Liver (tissue), 3 donors: ENCODE results near the gene PTPRN2.

ENCODE experiments used
- ATF3 ChIP-seq: IDR thresholded peaks from 2 replicates; pipeline ENCODE4 v1.6.1; 2016; ENCODE audit warnings: antibody characterized with exemption
- CTCF ChIP-seq: fragments of 150-350 bp; IDR thresholded peaks from 2 replicates; pipeline ENCODE4 v1.5.1; 2017; ENCODE audit warnings: improper control_type of control experiment, low read depth, low read length; ENCODE audit not compliant: missing input control
- EGR1 ChIP-seq, 2 donors: IDR thresholded peaks; 2 replicates each; pipeline ENCODE4 v1.6.1; 2016 to 2018; ENCODE audit warnings: antibody characterized with exemption in 2 of 2, low read depth in 2 of 2
- FOXA1 ChIP-seq: IDR thresholded peaks from 2 replicates; pipeline ENCODE4 v1.6.1; 2016; ENCODE audit warnings: antibody characterized with exemption
- GABPA ChIP-seq, 2 donors: IDR thresholded peaks in 1 of 2; conservative IDR thresholded peaks in 1 of 2; 2 replicates each; pipeline ENCODE4 v1.6.1; 2016; ENCODE audit warnings: antibody characterized with exemption in 2 of 2, mild to moderate bottlenecking in 1 of 2, moderate library complexity in 1 of 2
- RAD21 ChIP-seq, 2 donors: IDR thresholded peaks; 2 replicates each; pipeline ENCODE4 v1.6.1; 2016; ENCODE audit warnings: antibody characterized with exemption in 2 of 2, mild to moderate bottlenecking in 2 of 2
- RXRA ChIP-seq, 2 donors: IDR thresholded peaks; 2 replicates each; pipeline ENCODE4 v1.6.1; 2017 to 2018; ENCODE audit warnings: antibody characterized with exemption in 2 of 2, mild to moderate bottlenecking in 1 of 2
- SP1 ChIP-seq: IDR thresholded peaks from 2 replicates; pipeline ENCODE4 v1.6.1; 2018; ENCODE audit warnings: antibody characterized with exemption, mild to moderate bottlenecking
- TAF1 ChIP-seq: conservative IDR thresholded peaks from 2 replicates; pipeline ENCODE4 v1.6.1; 2016; ENCODE audit warnings: antibody characterized with exemption, mild to moderate bottlenecking
- YY1 ChIP-seq: IDR thresholded peaks from 2 replicates; pipeline ENCODE4 v1.6.1; 2016; ENCODE audit warnings: antibody characterized with exemption, mild to moderate bottlenecking
- TF ChIP-seq, protein P1 (sequence below): IDR thresholded peaks from 2 replicates; pipeline ENCODE4 v1.6.1; 2016; ENCODE audit warnings: antibody characterized with exemption, mild to moderate bottlenecking
- TF ChIP-seq, protein P2 (sequence below): IDR thresholded peaks from 2 replicates; pipeline ENCODE4 v1.6.1; 2016; ENCODE audit warnings: antibody characterized with exemption
- TF ChIP-seq, protein P3 (sequence below): IDR thresholded peaks from 2 replicates; pipeline ENCODE4 v1.6.1; 2016; ENCODE audit warnings: antibody characterized with exemption
- donor health status: healthy.
- donor health status: healthy.

DNA sequence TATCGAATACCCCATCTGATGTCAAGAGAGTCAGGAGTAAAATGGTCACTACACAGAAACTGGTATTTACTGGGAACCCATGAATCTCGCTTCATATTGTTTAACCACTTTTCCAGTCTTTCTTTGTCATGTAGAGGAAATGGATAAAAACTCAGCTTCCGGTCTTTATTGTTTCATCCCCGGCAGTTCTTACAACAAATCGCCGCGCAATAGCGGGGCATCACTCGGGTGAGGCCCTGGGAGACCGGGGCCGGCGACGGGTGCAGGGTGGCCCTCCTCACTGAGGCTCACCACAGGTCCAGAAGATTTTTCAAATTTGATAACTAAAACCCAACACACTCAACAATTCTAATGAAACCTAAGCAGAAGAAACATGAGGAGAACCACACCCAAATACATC, 35.6 kb upstream of the PTPRN2 start:
- TF ChIP-seq SP1 (no peak), FOXA1 (no peak), CTCF (no peak), RXRA (IDR thresholded peaks at IDR 0.05) (no peak), RAD21 (IDR thresholded peaks at IDR 0.05) (no peak), TAF1 (no peak), YY1 (no peak), ATF3 (no peak), GABPA (IDR thresholded peaks at IDR 0.05 in 1 of 2, conservative IDR thresholded peaks at IDR 0.05 in 1 of 2) (no peak), EGR1 (IDR thresholded peaks at IDR 0.05; ENCODE audit: low read depth in 2 of 2) (no peak)
- TF ChIP-seq, protein P1, sequence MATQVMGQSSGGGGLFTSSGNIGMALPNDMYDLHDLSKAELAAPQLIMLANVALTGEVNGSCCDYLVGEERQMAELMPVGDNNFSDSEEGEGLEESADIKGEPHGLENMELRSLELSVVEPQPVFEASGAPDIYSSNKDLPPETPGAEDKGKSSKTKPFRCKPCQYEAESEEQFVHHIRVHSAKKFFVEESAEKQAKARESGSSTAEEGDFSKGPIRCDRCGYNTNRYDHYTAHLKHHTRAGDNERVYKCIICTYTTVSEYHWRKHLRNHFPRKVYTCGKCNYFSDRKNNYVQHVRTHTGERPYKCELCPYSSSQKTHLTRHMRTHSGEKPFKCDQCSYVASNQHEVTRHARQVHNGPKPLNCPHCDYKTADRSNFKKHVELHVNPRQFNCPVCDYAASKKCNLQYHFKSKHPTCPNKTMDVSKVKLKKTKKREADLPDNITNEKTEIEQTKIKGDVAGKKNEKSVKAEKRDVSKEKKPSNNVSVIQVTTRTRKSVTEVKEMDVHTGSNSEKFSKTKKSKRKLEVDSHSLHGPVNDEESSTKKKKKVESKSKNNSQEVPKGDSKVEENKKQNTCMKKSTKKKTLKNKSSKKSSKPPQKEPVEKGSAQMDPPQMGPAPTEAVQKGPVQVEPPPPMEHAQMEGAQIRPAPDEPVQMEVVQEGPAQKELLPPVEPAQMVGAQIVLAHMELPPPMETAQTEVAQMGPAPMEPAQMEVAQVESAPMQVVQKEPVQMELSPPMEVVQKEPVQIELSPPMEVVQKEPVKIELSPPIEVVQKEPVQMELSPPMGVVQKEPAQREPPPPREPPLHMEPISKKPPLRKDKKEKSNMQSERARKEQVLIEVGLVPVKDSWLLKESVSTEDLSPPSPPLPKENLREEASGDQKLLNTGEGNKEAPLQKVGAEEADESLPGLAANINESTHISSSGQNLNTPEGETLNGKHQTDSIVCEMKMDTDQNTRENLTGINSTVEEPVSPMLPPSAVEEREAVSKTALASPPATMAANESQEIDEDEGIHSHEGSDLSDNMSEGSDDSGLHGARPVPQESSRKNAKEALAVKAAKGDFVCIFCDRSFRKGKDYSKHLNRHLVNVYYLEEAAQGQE, result no peak
- TF ChIP-seq, protein P2, sequence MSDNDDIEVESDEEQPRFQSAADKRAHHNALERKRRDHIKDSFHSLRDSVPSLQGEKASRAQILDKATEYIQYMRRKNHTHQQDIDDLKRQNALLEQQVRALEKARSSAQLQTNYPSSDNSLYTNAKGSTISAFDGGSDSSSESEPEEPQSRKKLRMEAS, result no peak
- TF ChIP-seq, protein P3, sequence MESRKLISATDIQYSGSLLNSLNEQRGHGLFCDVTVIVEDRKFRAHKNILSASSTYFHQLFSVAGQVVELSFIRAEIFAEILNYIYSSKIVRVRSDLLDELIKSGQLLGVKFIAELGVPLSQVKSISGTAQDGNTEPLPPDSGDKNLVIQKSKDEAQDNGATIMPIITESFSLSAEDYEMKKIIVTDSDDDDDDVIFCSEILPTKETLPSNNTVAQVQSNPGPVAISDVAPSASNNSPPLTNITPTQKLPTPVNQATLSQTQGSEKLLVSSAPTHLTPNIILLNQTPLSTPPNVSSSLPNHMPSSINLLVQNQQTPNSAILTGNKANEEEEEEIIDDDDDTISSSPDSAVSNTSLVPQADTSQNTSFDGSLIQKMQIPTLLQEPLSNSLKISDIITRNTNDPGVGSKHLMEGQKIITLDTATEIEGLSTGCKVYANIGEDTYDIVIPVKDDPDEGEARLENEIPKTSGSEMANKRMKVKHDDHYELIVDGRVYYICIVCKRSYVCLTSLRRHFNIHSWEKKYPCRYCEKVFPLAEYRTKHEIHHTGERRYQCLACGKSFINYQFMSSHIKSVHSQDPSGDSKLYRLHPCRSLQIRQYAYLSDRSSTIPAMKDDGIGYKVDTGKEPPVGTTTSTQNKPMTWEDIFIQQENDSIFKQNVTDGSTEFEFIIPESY, result no peak
